H9 (cell line): ENCODE measurements around the gene GPR108. TPM values are rescaled to one million over a fixed set of nuclear protein-coding genes. Genes with fewer than 3 reads are reported as not detected.

Experiments
- DNase-seq: peaks from one replicate; pipeline ENCODE4 v3.0.0-alpha.2; 2017
- H2AFZ ChIP-seq: one replicate; pipeline ENCODE4 v1.6.1; 2013; ENCODE audit warnings: mild to moderate bottlenecking, low read length, control low read depth, moderate library complexity
- H2AK5ac ChIP-seq: 2 replicates; pipeline ENCODE4 v1.6.1; 2013; ENCODE audit warnings: low read length, control low read depth, mixed read lengths; ENCODE audit not compliant: insufficient read length
- H2BK120ac ChIP-seq: one replicate; pipeline ENCODE4 v1.6.1; 2013; ENCODE audit warnings: low read depth, mild to moderate bottlenecking, low read length, control low read depth, inconsistent platforms; ENCODE audit not compliant: poor library complexity, severe bottlenecking
- H2BK12ac ChIP-seq: 2 replicates; pipeline ENCODE4 v1.6.1; 2013; ENCODE audit warnings: low read length, control low read depth, mixed read lengths, low read depth; ENCODE audit not compliant: insufficient read length
- H2BK15ac ChIP-seq: 2 replicates; pipeline ENCODE4 v1.6.1; 2013; ENCODE audit warnings: low read depth, low read length, control low read depth
- H2BK20ac ChIP-seq: one replicate; pipeline ENCODE4 v1.6.1; 2013; ENCODE audit warnings: low read depth, mild to moderate bottlenecking, low read length, control low read depth, inconsistent platforms; ENCODE audit not compliant: poor library complexity, severe bottlenecking
- H2BK5ac ChIP-seq: 2 replicates; pipeline ENCODE4 v1.6.1; 2013; ENCODE audit warnings: low read length, control low read depth, mixed read lengths; ENCODE audit not compliant: insufficient read length
- H3K14ac ChIP-seq: 2 replicates; pipeline ENCODE4 v1.6.1; 2013; ENCODE audit warnings: low read length, control low read depth; ENCODE audit not compliant: insufficient read depth
- H3K18ac ChIP-seq: 2 replicates; pipeline ENCODE4 v1.6.1; 2013; ENCODE audit warnings: low read depth, mild to moderate bottlenecking, mixed read lengths, low read length, control low read depth; ENCODE audit not compliant: insufficient read length
- H3K23ac ChIP-seq: 2 replicates; pipeline ENCODE4 v1.6.1; 2013; ENCODE audit warnings: low read length, control low read depth, mixed read lengths, low read depth; ENCODE audit not compliant: insufficient read length
- H3K23me2 ChIP-seq: 2 replicates; pipeline ENCODE4 v1.6.1; 2013; ENCODE audit warnings: low read depth, mild to moderate bottlenecking, mixed read lengths, low read length, control low read depth; ENCODE audit not compliant: insufficient read length, poor library complexity, severe bottlenecking
- H3K27ac ChIP-seq: 2 replicates; pipeline ENCODE4 v1.5.1; 2013; ENCODE audit warnings: low read length, control low read depth, mixed read lengths, low read depth; ENCODE audit not compliant: insufficient read length
- H3K27me3 ChIP-seq: 2 replicates; pipeline ENCODE4 v1.6.1; 2013; ENCODE audit warnings: low read length, control low read depth, inconsistent platforms; ENCODE audit not compliant: insufficient read depth
- H3K4ac ChIP-seq: 2 replicates; pipeline ENCODE4 v1.6.1; 2013; ENCODE audit warnings: low read depth, mild to moderate bottlenecking, control low read depth, inconsistent platforms, low read length, moderate library complexity
- H3K4me1 ChIP-seq: 2 replicates; pipeline ENCODE4 v1.6.1; 2013; ENCODE audit warnings: low read length, control low read depth, inconsistent platforms; ENCODE audit not compliant: insufficient read depth
- H3K4me2 ChIP-seq: 2 replicates; pipeline ENCODE4 v1.6.1; 2013; ENCODE audit warnings: low read length, control low read depth, mixed read lengths; ENCODE audit not compliant: insufficient read length, insufficient read depth
- H3K56ac ChIP-seq: 2 replicates; pipeline ENCODE4 v1.6.1; 2013; ENCODE audit warnings: low read depth, mild to moderate bottlenecking, mixed read lengths, low read length, control low read depth; ENCODE audit not compliant: insufficient read length
- H3K79me1 ChIP-seq: 2 replicates; pipeline ENCODE4 v1.6.1; 2013; ENCODE audit warnings: low read depth, mild to moderate bottlenecking, moderate library complexity, low read length, control low read depth, inconsistent platforms; ENCODE audit not compliant: insufficient read depth, poor library complexity, severe bottlenecking
- H3K79me2 ChIP-seq: 2 replicates; pipeline ENCODE4 v1.6.1; 2013; ENCODE audit warnings: low read length, control low read depth, inconsistent platforms; ENCODE audit not compliant: insufficient read depth
- H3K9ac ChIP-seq: 2 replicates; pipeline ENCODE4 v1.6.1; 2013; ENCODE audit warnings: low read length, control low read depth, mixed read lengths; ENCODE audit not compliant: insufficient read length; ENCODE audit errors: extremely low read depth
- H3K9me3 ChIP-seq: one replicate; pipeline ENCODE4 v1.6.1; 2013; ENCODE audit warnings: low read depth, low read length, inconsistent platforms; ENCODE audit not compliant: control insufficient read depth
- H3T11ph ChIP-seq: one replicate; pipeline ENCODE4 v1.6.1; 2013; ENCODE audit warnings: mild to moderate bottlenecking, low read length, control low read depth, inconsistent platforms
- H4K20me1 ChIP-seq: one replicate; pipeline ENCODE4 v1.6.1; 2013; ENCODE audit not compliant: control insufficient read depth, insufficient read length, insufficient read depth
- H4K5ac ChIP-seq: 2 replicates; pipeline ENCODE4 v1.6.1; 2013; ENCODE audit warnings: low read depth, mild to moderate bottlenecking, mixed read lengths, low read length, control low read depth; ENCODE audit not compliant: insufficient read length
- H4K8ac ChIP-seq: replicated peaks from 2 replicates; pipeline ENCODE4 v1.6.1; 2013; ENCODE audit warnings: low read length, control low read depth, mixed read lengths, low read depth; ENCODE audit not compliant: insufficient read length
- H4K91ac ChIP-seq: 2 replicates; pipeline ENCODE4 v1.6.1; 2013; ENCODE audit warnings: low read depth, mild to moderate bottlenecking, moderate library complexity, mixed read lengths, low read length, control low read depth; ENCODE audit not compliant: insufficient read length
- H3K27ac Mint-ChIP-seq, 3 experiments: 2 replicates in 2 of 3; 3 replicates in 1 of 3; pipeline ENCODE4 v1.8.0; 2020 to 2021; ENCODE audit warnings: mixed read lengths in 3 of 3, mild to moderate bottlenecking in 1 of 3, moderate library complexity in 1 of 3
- H3K27me3 Mint-ChIP-seq: 2 replicates; pipeline ENCODE4 v1.8.0; 2021; ENCODE audit warnings: low read depth, mild to moderate bottlenecking, moderate library complexity, mixed read lengths
- H3K36me3 Mint-ChIP-seq, 3 experiments: 2 replicates in 2 of 3; 3 replicates in 1 of 3; pipeline ENCODE4 v1.8.0; 2020 to 2021; ENCODE audit warnings: low read depth in 3 of 3, mixed read lengths in 3 of 3; ENCODE audit not compliant: insufficient read depth in 1 of 3
- H3K4me1 Mint-ChIP-seq, 2 experiments: 2 replicates each; pipeline ENCODE4 v1.8.0; 2020; ENCODE audit warnings: mixed read lengths in 2 of 2
- H3K4me3 Mint-ChIP-seq, 2 experiments: 2 replicates in 1 of 2; 3 replicates in 1 of 2; pipeline ENCODE4 v1.8.0; 2020 to 2021; ENCODE audit warnings: mild to moderate bottlenecking in 2 of 2, mixed read lengths in 2 of 2, moderate library complexity in 1 of 2
- H3K9me3 Mint-ChIP-seq, 2 experiments: 2 replicates in 1 of 2; 3 replicates in 1 of 2; pipeline ENCODE4 v1.8.0; 2020; ENCODE audit warnings: mild to moderate bottlenecking in 2 of 2, mixed read lengths in 2 of 2, moderate library complexity in 1 of 2
- WGBS: extraction: QIAGEN DNeasy Blood & Tissue Kit; methylation state at CpG from one replicate; pipeline ENCODE4 v1.1.7; 2013; ENCODE audit warnings: missing lambda C conversion rate, low lambda C conversion rate, mixed read lengths; ENCODE audit not compliant: insufficient read length; ENCODE audit errors: extremely low coverage; 5-methylcytosine and 5-hydroxymethylcytosine counted together
- total RNA-seq: library from RNA; stranded (reverse); gene quantifications from 2 replicates; pipeline ENCODE4 v1.2.1, GENCODE V29; 2021
- TF ChIP-seq, protein P1 (sequence below): fragments of 200-600 bp; sonication (generic); conservative IDR thresholded peaks from 3 replicates; pipeline ENCODE4 v1.8.0; 2021; ENCODE audit warnings: antibody characterized with exemption, mild to moderate bottlenecking

GPR108 gene
- total RNA-seq, 1 experiment from 2014 or later = 38.2 TPM

DNA sequence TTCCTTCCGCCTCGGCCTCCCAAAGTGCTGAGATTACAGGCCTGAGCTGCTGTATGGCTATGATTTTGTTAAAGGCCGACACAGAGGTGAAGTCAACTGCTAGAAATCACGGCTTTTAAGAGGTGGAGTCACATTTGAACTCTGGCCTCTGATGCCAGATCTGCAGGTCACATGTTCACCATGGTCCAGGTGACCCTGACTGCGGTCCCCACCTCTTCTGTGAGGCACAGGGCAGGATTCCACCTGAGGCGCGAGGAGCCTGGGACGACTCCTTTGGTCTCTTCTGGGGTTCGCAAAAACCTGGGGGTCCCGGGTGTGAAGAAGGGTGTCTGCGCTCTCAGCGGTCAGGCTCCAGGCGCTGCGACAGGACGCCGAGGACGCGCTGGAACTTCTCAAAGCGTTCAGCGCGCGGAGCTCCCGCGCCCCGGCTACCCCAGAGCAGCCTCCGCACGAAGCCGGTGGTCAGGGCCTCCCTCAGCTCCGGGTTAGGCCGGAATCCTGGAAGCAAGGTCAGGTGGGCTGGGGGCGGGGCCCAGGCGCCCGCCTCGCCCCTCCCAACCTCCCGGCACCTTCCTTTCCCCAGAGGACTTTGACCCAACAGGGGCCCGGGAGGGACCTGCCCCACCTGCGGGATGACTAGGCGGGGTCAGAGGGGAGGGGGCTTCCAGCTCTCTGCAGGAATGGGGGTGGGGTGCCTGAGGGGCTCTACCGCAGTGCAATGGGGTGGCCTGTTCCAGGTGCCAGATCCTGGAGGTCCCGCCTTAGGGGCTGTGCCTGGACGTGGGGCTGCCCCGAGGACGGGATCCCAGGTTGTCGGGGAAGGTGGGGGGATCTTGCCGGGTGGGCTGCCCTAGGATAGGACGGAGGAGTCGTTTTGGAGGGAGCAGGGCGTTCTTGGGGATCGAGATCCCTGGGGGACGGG is 15.1 kb upstream of the GPR108 start:
- no peaks in the 10 kb centered on the region for H3K27me3 Mint-ChIP-seq
- H2BK120ac ChIP-seq = no peak overlapping the region
- no peak overlapping the region for H4K8ac ChIP-seq
- H3K18ac ChIP-seq = peak overlapping the region; percentile 12
- H3K56ac ChIP-seq = no peak overlapping the region
- H3K27ac Mint-ChIP-seq = peak overlapping the region; percentile 89 to 97 (median 96)
- no peak overlapping the region for H2BK15ac ChIP-seq
- H3K23ac ChIP-seq = no peak overlapping the region
- no peaks in the 10 kb centered on the region; the same call in 1 of the 2 replicates for H3K4me1 ChIP-seq
- H3K79me2 ChIP-seq = no peaks in the 10 kb centered on the region
- no peaks in the 10 kb centered on the region; the same call in 1 of the 2 replicates for H3K27me3 ChIP-seq
- H3K23me2 ChIP-seq = peaks cover 4% of the 10 kb centered on the region
- H3K9ac ChIP-seq = peak overlapping the region; percentile 20
- no peak overlapping the region for H2AK5ac ChIP-seq
- TF ChIP-seq, protein P1, sequence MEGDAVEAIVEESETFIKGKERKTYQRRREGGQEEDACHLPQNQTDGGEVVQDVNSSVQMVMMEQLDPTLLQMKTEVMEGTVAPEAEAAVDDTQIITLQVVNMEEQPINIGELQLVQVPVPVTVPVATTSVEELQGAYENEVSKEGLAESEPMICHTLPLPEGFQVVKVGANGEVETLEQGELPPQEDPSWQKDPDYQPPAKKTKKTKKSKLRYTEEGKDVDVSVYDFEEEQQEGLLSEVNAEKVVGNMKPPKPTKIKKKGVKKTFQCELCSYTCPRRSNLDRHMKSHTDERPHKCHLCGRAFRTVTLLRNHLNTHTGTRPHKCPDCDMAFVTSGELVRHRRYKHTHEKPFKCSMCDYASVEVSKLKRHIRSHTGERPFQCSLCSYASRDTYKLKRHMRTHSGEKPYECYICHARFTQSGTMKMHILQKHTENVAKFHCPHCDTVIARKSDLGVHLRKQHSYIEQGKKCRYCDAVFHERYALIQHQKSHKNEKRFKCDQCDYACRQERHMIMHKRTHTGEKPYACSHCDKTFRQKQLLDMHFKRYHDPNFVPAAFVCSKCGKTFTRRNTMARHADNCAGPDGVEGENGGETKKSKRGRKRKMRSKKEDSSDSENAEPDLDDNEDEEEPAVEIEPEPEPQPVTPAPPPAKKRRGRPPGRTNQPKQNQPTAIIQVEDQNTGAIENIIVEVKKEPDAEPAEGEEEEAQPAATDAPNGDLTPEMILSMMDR = no peak
- no peaks in the 10 kb centered on the region for H3K9me3 ChIP-seq
- no peak overlapping the region for H2AFZ ChIP-seq
- H4K5ac ChIP-seq = no peak overlapping the region
- no peak overlapping the region for H2BK12ac ChIP-seq
- H3K4me1 Mint-ChIP-seq = peaks cover 5% of the 10 kb centered on the region in 2 experiments; a peak in 2 of 4 replicates
- H3K36me3 Mint-ChIP-seq = peaks cover 21 to 55% (median 50%) of the 10 kb centered on the region in 3 experiments
- no peak overlapping the region for H4K91ac ChIP-seq
- no peaks in the 10 kb centered on the region for H3K9me3 Mint-ChIP-seq
- H3T11ph ChIP-seq = no peak overlapping the region
- H3K4me3 Mint-ChIP-seq = peak overlapping the region; percentile 68 to 86
- H4K20me1 ChIP-seq = no peaks in the 10 kb centered on the region
- no peak overlapping the region for H2BK20ac ChIP-seq
- no peaks in the 10 kb centered on the region for H3K79me1 ChIP-seq
- DNase-seq = peak; percentile 95
- peak overlapping the region; percentile 57 for H3K4me2 ChIP-seq
- WGBS = no CpG with 5 or more reads among the region's 50 CpGs
- no peak overlapping the region for H2BK5ac ChIP-seq
- peak overlapping the region; percentile 66; the same call in 1 of the 2 replicates for H3K14ac ChIP-seq
- H3K27ac ChIP-seq = peak overlapping the region; percentile 14
- no peak overlapping the region for H3K4ac ChIP-seq
